Neuronal stem cell (in vitro differentiated cells): ENCODE measurements around the gene NSUN3.

Source experiments
- DNase-seq: peaks from one replicate; pipeline ENCODE4 v3.0.0-alpha.2; 2013; ENCODE audit warnings: low spot score
- H2AFZ ChIP-seq: one replicate; pipeline ENCODE4 v1.6.1; 2013; ENCODE audit warnings: mild to moderate bottlenecking, low read length, inconsistent platforms
- H2AK5ac ChIP-seq: 2 replicates; pipeline ENCODE4 v1.6.1; 2013; ENCODE audit warnings: low read depth, mild to moderate bottlenecking, inconsistent platforms, low read length, moderate library complexity, mixed read lengths
- H2BK120ac ChIP-seq: 2 replicates; pipeline ENCODE4 v1.6.1; 2013; ENCODE audit warnings: low read depth, mild to moderate bottlenecking, inconsistent platforms, low read length, moderate library complexity, mixed read lengths
- H2BK12ac ChIP-seq: one replicate; pipeline ENCODE4 v1.6.1; 2013; ENCODE audit warnings: low read length, inconsistent platforms
- H2BK15ac ChIP-seq: 2 replicates; pipeline ENCODE4 v1.6.1; 2013; ENCODE audit warnings: mild to moderate bottlenecking, low read length, inconsistent platforms, mixed read lengths
- H2BK5ac ChIP-seq: one replicate; pipeline ENCODE4 v1.6.1; 2013; ENCODE audit warnings: inconsistent platforms, mild to moderate bottlenecking, low read length, moderate library complexity
- H3K14ac ChIP-seq: one replicate; pipeline ENCODE4 v1.6.1; 2013; ENCODE audit warnings: low read length, inconsistent platforms
- H3K18ac ChIP-seq: 2 replicates; pipeline ENCODE4 v1.6.1; 2013; ENCODE audit warnings: low read length, inconsistent platforms
- H3K23ac ChIP-seq: 2 replicates; pipeline ENCODE4 v1.6.1; 2013; ENCODE audit warnings: low read depth, mild to moderate bottlenecking, mixed read lengths, low read length, inconsistent platforms; ENCODE audit not compliant: poor library complexity
- H3K27ac ChIP-seq: replicated peaks from 3 replicates; pipeline ENCODE4 v1.5.1; 2013; ENCODE audit warnings: low read length, inconsistent platforms
- H3K27me3 ChIP-seq, 3 experiments: 2 replicates each; pipeline ENCODE4 v1.6.1; 2013; ENCODE audit warnings: low read length in 3 of 3, mild to moderate bottlenecking in 2 of 3, inconsistent platforms in 1 of 3, low read depth in 1 of 3, mixed read lengths in 1 of 3, moderate library complexity in 1 of 3; ENCODE audit not compliant: control insufficient read depth in 3 of 3, insufficient read depth in 3 of 3
- H3K36me3 ChIP-seq, 2 donors: replicated peaks in 1 of 2; 2 replicates each; pipeline ENCODE4 v1.6.1; 2013; ENCODE audit warnings: low read length in 2 of 2; ENCODE audit not compliant: control insufficient read depth in 2 of 2, insufficient read depth in 2 of 2
- H3K4ac ChIP-seq: 2 replicates; pipeline ENCODE4 v1.6.1; 2013; ENCODE audit warnings: inconsistent platforms, mild to moderate bottlenecking, low read length, moderate library complexity
- H3K4me1 ChIP-seq, 2 donors: 1 replicate in 1 of 2; 2 replicates in 1 of 2; pipeline ENCODE4 v1.6.1; 2013; ENCODE audit warnings: low read length in 2 of 2, low read depth in 1 of 2; ENCODE audit not compliant: control insufficient read depth in 2 of 2, insufficient read depth in 1 of 2
- H3K4me2 ChIP-seq: one replicate; pipeline ENCODE4 v1.6.1; 2013; ENCODE audit warnings: mild to moderate bottlenecking, low read length, inconsistent platforms; ENCODE audit not compliant: insufficient read depth, poor library complexity, severe bottlenecking
- H3K4me3 ChIP-seq, 2 donors: 2 replicates each; pipeline ENCODE4 v1.5.1; 2013; ENCODE audit warnings: low read length in 2 of 2, mild to moderate bottlenecking in 2 of 2, inconsistent platforms in 1 of 2, moderate library complexity in 1 of 2
- H3K79me1 ChIP-seq: one replicate; pipeline ENCODE4 v1.6.1; 2013; ENCODE audit warnings: low read depth, mild to moderate bottlenecking, inconsistent platforms, low read length, moderate library complexity
- H3K9ac ChIP-seq: one replicate; pipeline ENCODE4 v1.6.1; 2013; ENCODE audit warnings: mild to moderate bottlenecking, low read depth, low read length, inconsistent platforms; ENCODE audit not compliant: poor library complexity
- H3K9me3 ChIP-seq, 2 donors: replicated peaks in 1 of 2; 2 replicates each; pipeline versions ENCODE3 to v1.6.1; 2013; ENCODE audit warnings: low read length in 2 of 2, mild to moderate bottlenecking in 2 of 2, inconsistent platforms in 1 of 2, low read depth in 1 of 2, mixed read lengths in 1 of 2, moderate library complexity in 1 of 2; ENCODE audit not compliant: control insufficient read depth in 2 of 2, insufficient read depth in 1 of 2
- H4K8ac ChIP-seq: one replicate; pipeline ENCODE4 v1.6.1; 2013; ENCODE audit warnings: low read depth, mild to moderate bottlenecking, inconsistent platforms, low read length, moderate library complexity
- H4K91ac ChIP-seq: one replicate; pipeline ENCODE4 v1.6.1; 2013; ENCODE audit warnings: low read length, low read depth, mild to moderate bottlenecking, inconsistent platforms; ENCODE audit not compliant: poor library complexity
- WGBS, 2 donors: extraction: QIAGEN DNeasy Blood & Tissue Kit; methylation state at CpG; one replicate each; pipeline ENCODE4 v1.1.7; 2013; ENCODE audit warnings: missing lambda C conversion rate in 2 of 2, mixed read lengths in 1 of 2; ENCODE audit not compliant: insufficient read length in 2 of 2, insufficient replicate concordance in 1 of 2; ENCODE audit errors: extremely low coverage in 2 of 2; 5-methylcytosine and 5-hydroxymethylcytosine counted together

Gene NSUN3

GRCh38 chr3:94146455-94146854 lies 83.6 kb downstream of the NSUN3 start:
- Histone ChIP-seq H3K4me2 (no peak overlapping the region), H3K9me3 (no peaks in the 10 kb centered on the region), H2BK120ac (no peak overlapping the region), H3K18ac (no peak overlapping the region), H3K27me3 (no peaks in the 10 kb centered on the region), H3K4ac (no peak overlapping the region), H3K36me3 (no peaks in the 10 kb centered on the region), H3K14ac (no peak overlapping the region), H3K23ac (no peak overlapping the region), H2BK12ac (no peak overlapping the region), H2AK5ac (no peak overlapping the region), H4K91ac (no peak overlapping the region), H3K27ac (no peak overlapping the region), H2AFZ (no peak overlapping the region), H3K9ac (no peak overlapping the region), H3K79me1 (no peaks in the 10 kb centered on the region), H3K4me3 (no peak overlapping the region), H2BK15ac (no peak overlapping the region), H3K4me1 (no peaks in the 10 kb centered on the region), H2BK5ac (no peak overlapping the region), H4K8ac (no peak overlapping the region)
- DNase-seq = no peak
- no CpG with 5 or more reads among the region's 4 CpGs for WGBS, 2 donors

- no peak overlapping the region for H3K9ac ChIP-seq
- no peak overlapping the region for H3K23ac ChIP-seq
- H3K14ac ChIP-seq = no peak overlapping the region
- no peak overlapping the region for H3K4ac ChIP-seq
- no peak overlapping the region for H3K18ac ChIP-seq
- no peak for DNase-seq
- no peak overlapping the region for H2BK120ac ChIP-seq
- H4K8ac ChIP-seq = no peak overlapping the region
- no peaks in the 10 kb centered on the region for H3K36me3 ChIP-seq
- no peaks in the 10 kb centered on the region for H3K79me1 ChIP-seq
- H2AFZ ChIP-seq = no peak overlapping the region
- no peak overlapping the region for H2BK15ac ChIP-seq
- no peaks in the 10 kb centered on the region for H3K27me3 ChIP-seq
- no peaks in the 10 kb centered on the region for H3K9me3 ChIP-seq
- H3K4me2 ChIP-seq = no peak overlapping the region
- no peak overlapping the region for H3K27ac ChIP-seq
- H2BK5ac ChIP-seq = no peak overlapping the region
- no peak overlapping the region for H3K4me3 ChIP-seq
- H2AK5ac ChIP-seq = no peak overlapping the region
- WGBS, 2 donors = no CpG with 5 or more reads among the region's 3 CpGs
- H2BK12ac ChIP-seq = no peak overlapping the region
- H3K4me1 ChIP-seq = no peaks in the 10 kb centered on the region
- no peak overlapping the region for H4K91ac ChIP-seq
Measured at GRCh38 chr3:94147012-94147411, 84.2 kb downstream of the NSUN3 start.

DNA sequence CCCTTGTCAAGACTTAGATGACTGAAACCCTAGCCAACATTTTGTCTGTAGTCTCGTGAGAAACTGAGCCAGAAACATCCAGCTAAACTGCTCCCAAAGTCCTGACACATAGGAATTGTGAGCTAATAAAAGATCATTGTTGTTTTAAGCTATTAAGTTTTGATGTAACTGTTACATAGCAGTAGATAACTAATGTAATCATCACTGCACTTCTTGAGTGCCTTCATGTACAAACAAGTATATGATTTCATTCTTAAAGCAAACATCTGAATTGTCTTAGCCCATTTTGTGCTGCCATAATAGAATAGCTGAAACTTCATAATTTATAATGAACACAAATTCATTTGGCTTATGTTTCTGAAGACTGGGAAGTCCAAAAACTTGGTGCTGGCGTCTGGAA lies 87.3 kb downstream of the NSUN3 start:
- Histone ChIP-seq H3K4ac (no peak overlapping the region), H3K79me1 (no peaks in the 10 kb centered on the region), H2BK15ac (no peak overlapping the region), H2BK5ac (no peak overlapping the region), H2BK120ac (no peak overlapping the region), H3K36me3 (no peaks in the 10 kb centered on the region), H3K18ac (no peak overlapping the region), H3K14ac (no peak overlapping the region), H3K4me1 (no peaks in the 10 kb centered on the region), H2AFZ (no peak overlapping the region), H3K27ac (no peak overlapping the region), H3K4me3 (no peak overlapping the region), H3K23ac (no peak overlapping the region), H2BK12ac (no peak overlapping the region), H4K8ac (no peak overlapping the region), H3K27me3 (no peaks in the 10 kb centered on the region), H4K91ac (no peak overlapping the region), H3K9ac (no peak overlapping the region), H2AK5ac (no peak overlapping the region), H3K4me2 (no peak overlapping the region), H3K9me3 (no peaks in the 10 kb centered on the region)
- WGBS, 2 donors = no CpG with 5 or more reads among the region's 2 CpGs
- no peak for DNase-seq

- no peak overlapping the region for H3K27ac ChIP-seq
- H3K18ac ChIP-seq = no peak overlapping the region
- DNase-seq = no peak
- H2AK5ac ChIP-seq = no peak overlapping the region
- H3K9me3 ChIP-seq = no peaks in the 10 kb centered on the region
- H2BK5ac ChIP-seq = no peak overlapping the region
- H2BK120ac ChIP-seq = no peak overlapping the region
- H3K36me3 ChIP-seq = no peaks in the 10 kb centered on the region
- H2BK15ac ChIP-seq = no peak overlapping the region
- H3K23ac ChIP-seq = no peak overlapping the region
- no peak overlapping the region for H4K91ac ChIP-seq
- no peak overlapping the region for H4K8ac ChIP-seq
- H3K14ac ChIP-seq = no peak overlapping the region
- no peak overlapping the region for H2BK12ac ChIP-seq
- H3K9ac ChIP-seq = no peak overlapping the region
- no peak overlapping the region for H3K4me2 ChIP-seq
- H3K4me3 ChIP-seq = no peak overlapping the region
- H3K27me3 ChIP-seq = no peaks in the 10 kb centered on the region
- H3K4ac ChIP-seq = no peak overlapping the region
- H3K4me1 ChIP-seq = no peaks in the 10 kb centered on the region
- H3K79me1 ChIP-seq = no peaks in the 10 kb centered on the region
- no CpG with 5 or more reads among the region's 1 CpG for WGBS, 2 donors
- no peak overlapping the region for H2AFZ ChIP-seq
Measured at GRCh38 chr3:94156626-94157025, 93.8 kb downstream of the NSUN3 start.
